Nephron progenitor cell (in vitro differentiated cells): ENCODE results near the gene ACTL8.

Source experiments
- DNase-seq: peaks from one replicate; pipeline ENCODE4 v3.0.0; 2021
- H3K27ac Mint-ChIP-seq: 2 replicates; pipeline ENCODE4 v1.8.0; 2021; ENCODE audit warnings: mild to moderate bottlenecking, moderate library complexity, mixed read lengths
- H3K27me3 Mint-ChIP-seq: 2 replicates; pipeline ENCODE4 v1.8.0; 2021; ENCODE audit warnings: mild to moderate bottlenecking, low read depth, mixed read lengths; ENCODE audit not compliant: poor library complexity
- H3K36me3 Mint-ChIP-seq: 2 replicates; pipeline ENCODE4 v1.8.0; 2021; ENCODE audit warnings: low read depth, mixed read lengths
- H3K4me1 Mint-ChIP-seq: 2 replicates; pipeline ENCODE4 v1.8.0; 2021; ENCODE audit warnings: mixed read lengths
- H3K4me3 Mint-ChIP-seq: 2 replicates; pipeline ENCODE4 v1.8.0; 2021; ENCODE audit warnings: mild to moderate bottlenecking, moderate library complexity, mixed read lengths
- H3K9me3 Mint-ChIP-seq: 2 replicates; pipeline ENCODE4 v1.8.0; 2021; ENCODE audit warnings: mild to moderate bottlenecking, moderate library complexity, mixed read lengths
- TF ChIP-seq, protein P1 (sequence below): fragments of 200-600 bp; sonication (generic); IDR thresholded peaks from 2 replicates; pipeline ENCODE4 v1.5.0; 2021; ENCODE audit warnings: antibody characterized with exemption

Gene ACTL8

DNA sequence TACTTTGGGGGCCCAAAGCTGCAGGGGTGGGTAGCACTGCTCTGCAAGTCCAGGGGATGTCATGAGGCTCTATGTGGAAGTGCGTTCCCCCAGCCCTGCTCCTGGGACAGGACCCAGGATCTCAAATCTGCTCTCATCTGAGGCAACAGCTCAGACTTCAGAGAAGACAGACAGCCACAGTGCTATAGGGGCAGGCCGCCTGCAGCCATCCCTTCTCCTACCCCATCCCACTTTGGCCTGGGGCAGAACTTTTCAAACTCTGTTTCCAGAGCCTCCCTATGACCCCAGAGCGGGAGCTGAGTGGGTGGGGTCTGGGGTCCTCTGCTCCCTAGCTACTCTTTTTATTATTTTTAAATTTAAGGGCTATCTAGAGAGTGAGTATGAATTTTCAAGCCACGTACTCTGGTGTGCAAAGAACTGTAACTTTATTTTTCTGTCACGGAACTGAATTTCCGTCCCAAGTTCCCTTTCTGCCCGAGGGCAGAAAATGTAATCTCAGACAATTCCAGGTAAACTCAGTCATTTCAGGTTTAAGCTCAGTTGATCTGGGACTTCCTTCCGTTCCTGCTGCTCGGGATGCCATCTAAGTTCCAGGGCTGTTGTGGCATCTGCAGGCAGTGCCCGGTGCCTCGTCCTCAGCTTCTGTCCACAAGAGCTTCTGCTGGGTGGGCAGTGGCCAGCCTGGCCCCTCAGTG lies 98.3 kb downstream of the ACTL8 start:
- TF ChIP-seq, protein P1, sequence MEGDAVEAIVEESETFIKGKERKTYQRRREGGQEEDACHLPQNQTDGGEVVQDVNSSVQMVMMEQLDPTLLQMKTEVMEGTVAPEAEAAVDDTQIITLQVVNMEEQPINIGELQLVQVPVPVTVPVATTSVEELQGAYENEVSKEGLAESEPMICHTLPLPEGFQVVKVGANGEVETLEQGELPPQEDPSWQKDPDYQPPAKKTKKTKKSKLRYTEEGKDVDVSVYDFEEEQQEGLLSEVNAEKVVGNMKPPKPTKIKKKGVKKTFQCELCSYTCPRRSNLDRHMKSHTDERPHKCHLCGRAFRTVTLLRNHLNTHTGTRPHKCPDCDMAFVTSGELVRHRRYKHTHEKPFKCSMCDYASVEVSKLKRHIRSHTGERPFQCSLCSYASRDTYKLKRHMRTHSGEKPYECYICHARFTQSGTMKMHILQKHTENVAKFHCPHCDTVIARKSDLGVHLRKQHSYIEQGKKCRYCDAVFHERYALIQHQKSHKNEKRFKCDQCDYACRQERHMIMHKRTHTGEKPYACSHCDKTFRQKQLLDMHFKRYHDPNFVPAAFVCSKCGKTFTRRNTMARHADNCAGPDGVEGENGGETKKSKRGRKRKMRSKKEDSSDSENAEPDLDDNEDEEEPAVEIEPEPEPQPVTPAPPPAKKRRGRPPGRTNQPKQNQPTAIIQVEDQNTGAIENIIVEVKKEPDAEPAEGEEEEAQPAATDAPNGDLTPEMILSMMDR: no peak
- no peak for DNase-seq
- no peaks in the 10 kb centered on the region for H3K36me3 Mint-ChIP-seq
- H3K27ac Mint-ChIP-seq: no peak overlapping the region
- H3K9me3 Mint-ChIP-seq: no peaks in the 10 kb centered on the region
- no peak overlapping the region for H3K4me3 Mint-ChIP-seq
- peaks cover 17% of the 10 kb centered on the region for H3K27me3 Mint-ChIP-seq
- no peaks in the 10 kb centered on the region for H3K4me1 Mint-ChIP-seq

DNA sequence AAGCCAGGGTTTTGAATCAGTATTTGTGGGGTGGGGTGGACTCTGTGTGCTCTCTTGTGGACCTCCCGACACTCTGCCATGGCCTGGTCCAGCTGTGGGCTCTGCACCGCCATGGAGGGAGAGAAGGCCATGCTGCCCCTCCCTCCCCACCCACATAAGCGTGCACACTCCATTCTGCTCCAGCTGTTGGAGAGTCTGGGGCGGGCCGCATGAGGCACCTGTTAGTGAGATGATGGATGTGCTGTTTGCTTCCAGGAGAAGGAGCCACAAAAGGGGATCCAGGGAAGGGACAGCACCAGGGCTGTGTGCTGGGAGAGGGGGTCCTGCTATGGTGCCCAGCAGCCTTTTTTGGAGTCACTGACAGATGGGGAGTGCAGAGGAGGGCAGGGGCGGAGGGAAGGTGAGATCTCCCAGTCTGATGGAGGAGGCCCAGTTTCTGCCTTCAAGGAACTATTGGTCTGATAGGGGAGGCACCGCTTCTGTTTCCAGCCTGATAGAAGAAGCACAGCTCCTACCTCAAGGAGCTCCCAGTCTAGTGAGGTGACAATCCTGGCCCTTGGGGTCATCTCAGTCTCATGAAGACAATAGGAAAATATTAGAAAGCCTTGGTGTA lies 101.5 kb downstream of the ACTL8 start:
- TF ChIP-seq, protein P1: no peak
- H3K4me1 Mint-ChIP-seq: no peaks in the 10 kb centered on the region
- H3K4me3 Mint-ChIP-seq: no peak overlapping the region
- H3K27me3 Mint-ChIP-seq: peaks cover 25% of the 10 kb centered on the region
- H3K36me3 Mint-ChIP-seq: no peaks in the 10 kb centered on the region
- H3K27ac Mint-ChIP-seq: no peak overlapping the region
- H3K9me3 Mint-ChIP-seq: no peaks in the 10 kb centered on the region
- no peak for DNase-seq

DNA sequence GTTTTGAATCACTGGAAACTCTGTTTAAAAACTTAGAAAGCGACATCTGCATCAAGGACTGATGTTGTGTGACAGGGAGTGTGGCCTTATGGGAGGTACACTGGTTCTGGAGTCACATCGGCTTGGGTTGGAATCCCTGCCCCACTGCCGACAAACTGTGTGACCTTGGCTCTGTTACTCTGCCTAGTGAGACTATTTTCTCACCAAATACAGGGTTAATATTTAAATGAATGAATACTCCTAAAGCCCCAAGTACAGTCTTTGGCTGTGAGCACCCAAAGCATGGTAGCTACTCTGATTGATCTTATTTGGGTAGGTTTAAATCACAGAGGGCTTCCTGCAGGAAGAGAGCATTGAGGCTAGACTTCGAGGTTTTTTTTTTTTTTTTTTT lies 102.0 kb downstream of the ACTL8 start:
- TF ChIP-seq, protein P1: no peak
- no peak for DNase-seq
- no peaks in the 10 kb centered on the region for H3K4me1 Mint-ChIP-seq

DNA sequence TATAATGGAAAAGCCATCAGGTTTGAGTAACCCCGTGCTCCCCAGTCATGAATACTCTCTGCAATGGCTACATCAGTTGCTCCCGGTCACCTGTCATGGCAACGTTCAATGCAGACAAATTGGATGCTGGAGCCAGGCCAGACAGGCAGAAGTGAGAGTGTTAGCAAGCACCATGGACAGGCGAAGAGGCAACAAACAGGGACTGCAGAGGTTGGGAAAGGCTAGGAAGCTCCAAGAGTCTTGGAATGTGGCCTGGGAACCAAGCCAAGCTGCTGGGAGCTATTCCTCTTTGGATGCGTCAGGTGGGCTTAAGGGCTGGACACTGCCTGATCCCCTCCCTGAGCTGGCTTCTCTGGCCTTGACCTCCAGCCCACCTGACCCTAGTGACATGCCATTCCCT lies 102.9 kb downstream of the ACTL8 start:
- Mint-ChIP-seq H3K27me3 (peaks cover 25% of the 10 kb centered on the region), H3K9me3 (no peaks in the 10 kb centered on the region), H3K4me1 (no peaks in the 10 kb centered on the region), H3K4me3 (no peak overlapping the region), H3K36me3 (no peaks in the 10 kb centered on the region), H3K27ac (no peak overlapping the region)
- DNase-seq: no peak
- TF ChIP-seq, protein P1: no peak

More for the DNA sequence above, 102.0 kb downstream of the ACTL8 start:
- Mint-ChIP-seq H3K27ac (no peak overlapping the region), H3K4me3 (no peak overlapping the region), H3K9me3 (no peaks in the 10 kb centered on the region), H3K27me3 (peaks cover 25% of the 10 kb centered on the region), H3K36me3 (no peaks in the 10 kb centered on the region)

DNA sequence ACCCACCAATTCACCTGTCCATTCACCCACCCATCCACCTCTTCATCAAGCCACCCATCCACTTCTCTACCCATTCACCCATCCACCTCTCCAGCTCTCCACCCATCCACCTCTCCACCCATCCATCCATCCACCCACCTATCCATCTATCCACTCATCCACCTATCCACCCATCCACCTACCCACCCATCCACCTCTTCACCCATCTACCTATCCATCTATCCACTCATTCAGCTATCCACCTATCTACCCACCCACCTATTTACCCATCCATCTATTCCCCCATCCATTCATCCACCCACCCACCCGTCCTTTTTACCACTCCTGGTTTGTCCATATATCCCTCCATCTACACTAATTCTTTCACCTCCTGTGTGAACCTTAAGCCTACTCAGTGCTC lies 105.7 kb downstream of the ACTL8 start:
- H3K27me3 Mint-ChIP-seq: peaks cover 22% of the 10 kb centered on the region
- no peak for DNase-seq
- H3K9me3 Mint-ChIP-seq: no peaks in the 10 kb centered on the region
- no peak overlapping the region for H3K4me3 Mint-ChIP-seq
- H3K36me3 Mint-ChIP-seq: no peaks in the 10 kb centered on the region
- TF ChIP-seq, protein P1: no peak
- H3K4me1 Mint-ChIP-seq: no peaks in the 10 kb centered on the region
- H3K27ac Mint-ChIP-seq: no peak overlapping the region

DNA sequence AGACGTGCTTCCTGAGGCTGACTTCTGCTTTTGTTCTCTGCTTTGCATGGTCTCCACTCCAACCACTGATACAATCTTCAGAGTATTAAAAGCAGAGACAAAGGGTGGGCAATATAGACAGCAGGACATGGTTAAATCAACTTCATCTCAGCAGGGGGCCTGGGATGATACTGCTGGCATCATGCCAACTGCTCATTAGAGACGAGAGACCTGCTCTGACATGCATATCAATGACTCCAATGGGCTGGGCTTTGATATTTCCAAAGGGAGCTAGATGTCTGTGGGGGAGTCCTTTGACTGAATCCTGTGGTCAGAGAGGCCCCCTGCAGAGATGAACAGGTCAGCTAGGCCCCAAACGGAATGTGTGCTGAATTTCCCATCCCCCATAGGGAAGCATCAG lies 106.6 kb downstream of the ACTL8 start:
- H3K27me3 Mint-ChIP-seq: peaks cover 22% of the 10 kb centered on the region
- DNase-seq: no peak
- no peaks in the 10 kb centered on the region for H3K36me3 Mint-ChIP-seq
- H3K27ac Mint-ChIP-seq: no peak overlapping the region
- H3K4me3 Mint-ChIP-seq: no peak overlapping the region
- TF ChIP-seq, protein P1: no peak
- no peaks in the 10 kb centered on the region for H3K9me3 Mint-ChIP-seq
- no peaks in the 10 kb centered on the region for H3K4me1 Mint-ChIP-seq
